Esophagus squamous epithelium (tissue), 4 donors: ENCODE measurements around the gene EFNB1.

ENCODE experiments used
- CTCF ChIP-seq, 6 experiments: fragments of 450-650 bp in 4 of 6; fragments of 200-600 bp in 2 of 6; sonication (generic) in 2 of 6; IDR thresholded peaks; one replicate each; pipeline ENCODE4 v1.5.1; 2016 to 2019; ENCODE audit warnings: antibody characterized with exemption in 6 of 6, mild to moderate bottlenecking in 4 of 6, moderate library complexity in 4 of 6
- POLR2A ChIP-seq, 4 donors: fragments of 450-650 bp; IDR thresholded peaks; one replicate each; pipeline ENCODE4 v1.6.1; 2017; ENCODE audit warnings: antibody characterized with exemption in 4 of 4, mild to moderate bottlenecking in 4 of 4, moderate library complexity in 3 of 4

GRCh38 chrX:68865300-68865699 is 36.5 kb downstream of the EFNB1 start:
- TF ChIP-seq CTCF (IDR thresholded peaks at IDR 0.05), result no peak
- TF ChIP-seq POLR2A (IDR thresholded peaks at IDR 0.05), result no peak
